H1 (cell line): Measurements from ENCODE around the gene HOXB6. TPM values are rescaled to one million over a fixed set of nuclear protein-coding genes. Genes with fewer than 3 reads are reported as not detected.
A peak's percentile ranks its signal among the peaks of the same experiment; 100 is the strongest.

ENCODE experiments used
- CTCF ChIA-PET: fragments of 300-600 bp; sonication (Branson Sonifier 250); formaldehyde crosslinking; loops from one replicate; lab custom pipeline; 2021; ENCODE audit not compliant: partially characterized antibody; lab: Charles Lee
- POLR2A ChIA-PET: fragments of 300-600 bp; sonication (Branson Sonifier 250); formaldehyde crosslinking; loops from one replicate; lab custom pipeline; 2021; ENCODE audit warnings: inconsistent platforms; ENCODE audit not compliant: partially characterized antibody; lab: Charles Lee
- DNase-seq, 2 experiments: peaks; one replicate each; pipeline versions ENCODE4 v3.0.0 to v3.0.0-alpha.2; 2010 to 2022; ENCODE audit warnings: low spot score in 2 of 2, low read depth in 1 of 2, mixed read lengths in 1 of 2
- FAIRE-seq: peaks from 2 replicates; lab custom pipeline; 2011; peaks lifted over from hg19 to GRCh38; lab: Jason Lieb, UNC
- H2AFZ ChIP-seq: 2 replicates; pipeline ENCODE4 v1.8.1; 2012; ENCODE audit warnings: low read length, inconsistent platforms
- H2AK5ac ChIP-seq: 2 replicates; pipeline ENCODE4 v1.6.1; 2013; ENCODE audit warnings: low read depth, low read length
- H2BK120ac ChIP-seq: replicated peaks from 2 replicates; pipeline ENCODE3; 2013; ENCODE audit warnings: low read depth, low read length, inconsistent platforms
- H2BK12ac ChIP-seq: 2 replicates; pipeline ENCODE4 v1.6.1; 2013; ENCODE audit warnings: low read depth, low read length
- H2BK15ac ChIP-seq: 2 replicates; pipeline ENCODE4 v1.6.1; 2013; ENCODE audit warnings: low read length
- H2BK20ac ChIP-seq: 2 replicates; pipeline ENCODE4 v1.6.1; 2013; ENCODE audit warnings: low read length
- H2BK5ac ChIP-seq: 2 replicates; pipeline ENCODE4 v1.6.1; 2013; ENCODE audit warnings: low read depth, low read length
- H3K14ac ChIP-seq: 2 replicates; pipeline ENCODE4 v1.6.1; 2013; ENCODE audit warnings: inconsistent platforms; ENCODE audit not compliant: insufficient read length
- H3K18ac ChIP-seq: 2 replicates; pipeline ENCODE4 v1.6.1; 2013; ENCODE audit warnings: low read length; ENCODE audit errors: extremely low read depth
- H3K23ac ChIP-seq: 2 replicates; pipeline ENCODE4 v1.6.1; 2013; ENCODE audit warnings: inconsistent platforms; ENCODE audit not compliant: insufficient read length
- H3K23me2 ChIP-seq: 2 replicates; pipeline ENCODE4 v1.6.1; 2013; ENCODE audit warnings: low read depth, low read length
- H3K27ac ChIP-seq: 2 replicates; pipeline ENCODE4 v1.6.1; 2011; ENCODE audit warnings: low read depth, low read length, inconsistent platforms
- H3K27me3 ChIP-seq, 4 experiments: replicated peaks in 1 of 4; 1 replicate in 1 of 4; 2 replicates in 3 of 4; pipeline versions ENCODE4 v1.6.1 to v1.8.1; 2011 to 2013; ENCODE audit warnings: low read length in 3 of 4, mild to moderate bottlenecking in 3 of 4, inconsistent platforms in 2 of 4, mixed read lengths in 2 of 4, moderate library complexity in 1 of 4; ENCODE audit not compliant: control insufficient read depth in 3 of 4, insufficient read depth in 3 of 4; ENCODE audit errors: extremely low read depth in 1 of 4
- H3K36me3 ChIP-seq, 4 experiments: 2 replicates each; pipeline versions ENCODE4 v1.6.1 to v1.8.1; 2011 to 2013; ENCODE audit warnings: mild to moderate bottlenecking in 4 of 4, low read length in 3 of 4, moderate library complexity in 2 of 4, control low read depth in 1 of 4, inconsistent platforms in 1 of 4; ENCODE audit not compliant: insufficient read depth in 4 of 4, control insufficient read depth in 2 of 4
- H3K4ac ChIP-seq: replicated peaks from 2 replicates; pipeline ENCODE3; 2013; ENCODE audit warnings: low read length, low read depth, mixed read lengths, inconsistent platforms; ENCODE audit not compliant: insufficient read length
- H3K4me1 ChIP-seq, 4 experiments: replicated peaks in 1 of 4; 1 replicate in 1 of 4; 2 replicates in 3 of 4; pipeline versions ENCODE4 v1.6.1 to v1.8.1; 2011 to 2013; ENCODE audit warnings: low read length in 3 of 4, inconsistent platforms in 2 of 4, mixed read lengths in 1 of 4; ENCODE audit not compliant: insufficient read depth in 4 of 4, control insufficient read depth in 3 of 4
- H3K4me2 ChIP-seq, 2 experiments: 2 replicates each; pipeline versions ENCODE4 v1.6.1 to v1.8.1; 2011 to 2013; ENCODE audit warnings: low read depth in 2 of 2, low read length in 2 of 2, control low read depth in 1 of 2, inconsistent platforms in 1 of 2, mild to moderate bottlenecking in 1 of 2; ENCODE audit not compliant: insufficient read depth in 1 of 2
- H3K4me3 ChIP-seq, 4 experiments: fragments of 200-600, 300-600 bp in 1 of 4; sonication (generic), shearing (Covaris generic), sonication (Bioruptor Twin) in 1 of 4; 2 replicates each; pipeline versions ENCODE4 v1.5.1 to v1.8.1; 2011 to 2016; ENCODE audit warnings: low read length in 4 of 4, low read depth in 3 of 4, control low read depth in 2 of 4, inconsistent platforms in 2 of 4, mild to moderate bottlenecking in 2 of 4, mixed read lengths in 1 of 4, moderate library complexity in 1 of 4; ENCODE audit not compliant: insufficient read depth in 2 of 4; ENCODE audit errors: extremely low read depth in 1 of 4
- H3K56ac ChIP-seq: replicated peaks from 2 replicates; pipeline ENCODE3; 2013; ENCODE audit warnings: low read depth, mild to moderate bottlenecking, mixed read lengths, low read length, inconsistent platforms; ENCODE audit not compliant: insufficient read length
- H3K79me1 ChIP-seq: 2 replicates; pipeline ENCODE4 v1.6.1; 2013; ENCODE audit warnings: low read depth, low read length, control low read depth
- H3K79me2 ChIP-seq, 2 experiments: 2 replicates each; pipeline versions ENCODE4 v1.6.1 to v1.8.1; 2012 to 2013; ENCODE audit warnings: low read length in 2 of 2, mild to moderate bottlenecking in 2 of 2, inconsistent platforms in 1 of 2; ENCODE audit not compliant: insufficient read depth in 2 of 2, control insufficient read depth in 1 of 2
- H3K9ac ChIP-seq, 4 experiments: replicated peaks in 1 of 4; 1 replicate in 1 of 4; 2 replicates in 3 of 4; pipeline versions ENCODE4 v1.6.1 to v1.8.1; 2011 to 2013; ENCODE audit warnings: low read depth in 3 of 4, low read length in 3 of 4, control low read depth in 2 of 4, mild to moderate bottlenecking in 2 of 4, moderate library complexity in 2 of 4, inconsistent platforms in 1 of 4; ENCODE audit errors: extremely low read depth in 1 of 4
- H3K9me3 ChIP-seq, 2 experiments: 2 replicates each; pipeline versions ENCODE4 v1.6.1 to v1.8.1; 2012 to 2013; ENCODE audit warnings: mild to moderate bottlenecking in 2 of 2, moderate library complexity in 2 of 2, control low read depth in 1 of 2, inconsistent platforms in 1 of 2, low read depth in 1 of 2, low read length in 1 of 2, mixed read lengths in 1 of 2; ENCODE audit not compliant: insufficient read depth in 2 of 2
- H4K20me1 ChIP-seq, 2 experiments: replicated peaks in 1 of 2; 2 replicates each; pipeline versions ENCODE3 to v1.8.1; 2011 to 2013; ENCODE audit warnings: inconsistent platforms in 2 of 2, low read length in 2 of 2, mild to moderate bottlenecking in 1 of 2; ENCODE audit not compliant: insufficient read depth in 2 of 2, control insufficient read depth in 1 of 2
- H4K5ac ChIP-seq: 2 replicates; pipeline ENCODE4 v1.6.1; 2013; ENCODE audit warnings: low read length, low read depth, mixed read lengths, inconsistent platforms; ENCODE audit not compliant: insufficient read length
- H4K8ac ChIP-seq: 2 replicates; pipeline ENCODE4 v1.8.0; 2013; ENCODE audit warnings: mild to moderate bottlenecking, moderate library complexity, low read length, inconsistent platforms; ENCODE audit not compliant: insufficient read depth; ENCODE audit errors: extremely low read depth
- H4K91ac ChIP-seq: replicated peaks from 2 replicates; pipeline ENCODE3; 2013; ENCODE audit warnings: low read length, mixed read lengths, inconsistent platforms; ENCODE audit not compliant: insufficient read length
- ATF3 ChIP-seq: IDR thresholded peaks from 2 replicates; pipeline ENCODE4 v1.6.1; 2011; ENCODE audit warnings: low read depth, mild to moderate bottlenecking, low read length; ENCODE audit not compliant: insufficient read depth
- BACH1 ChIP-seq: IDR thresholded peaks from 2 replicates; pipeline ENCODE4 v1.6.1; 2012; ENCODE audit warnings: low read length, improper control_type of control experiment
- CTBP2 ChIP-seq: IDR thresholded peaks from 2 replicates; pipeline ENCODE4 v1.7.0; 2011; ENCODE audit warnings: borderline replicate concordance, mild to moderate bottlenecking, moderate library complexity, mixed read lengths, low read length; ENCODE audit not compliant: insufficient read depth, insufficient read length
- EZH2 ChIP-seq: fragments of 200-600 bp; sonication (generic); IDR thresholded peaks from 2 replicates; pipeline ENCODE4 v1.7.1; 2012; ENCODE audit warnings: low read depth, mild to moderate bottlenecking, moderate library complexity, low read length, inconsistent platforms; ENCODE audit not compliant: severe bottlenecking
- RFX5 ChIP-seq: IDR thresholded peaks from 2 replicates; pipeline ENCODE4 v1.6.1; 2011; ENCODE audit warnings: low read depth, low read length, improper control_type of control experiment, borderline replicate concordance
- RNF2 ChIP-seq: fragments of 200-900, 300-1000 bp; sonication (generic); IDR thresholded peaks from 2 replicates; pipeline ENCODE4 v1.7.1; 2016; ENCODE audit warnings: borderline replicate concordance, low read depth, mild to moderate bottlenecking, antibody characterized with exemption, low read length; ENCODE audit not compliant: poor library complexity, severe bottlenecking; ENCODE audit errors: missing control alignments
- SUZ12 ChIP-seq: fragments of 200-600 bp; sonication (generic); IDR thresholded peaks from 2 replicates; pipeline ENCODE4 v1.6.1; 2012; ENCODE audit warnings: mild to moderate bottlenecking, inconsistent platforms, low read length, moderate library complexity, mixed read lengths
- WGBS, 2 experiments: shearing (Covaris generic) in 1 of 2; methylation state at CpG; one replicate each; pipeline versions ENCODE4 v1.1.6 to v1.1.7; 2013 to 2015; ENCODE audit warnings: low lambda C conversion rate in 2 of 2, mixed read lengths in 2 of 2, inconsistent platforms in 1 of 2, low coverage in 1 of 2, missing lambda C conversion rate in 1 of 2; ENCODE audit not compliant: insufficient replicate concordance in 2 of 2, insufficient coverage in 1 of 2, insufficient read length in 1 of 2; ENCODE audit errors: extremely low coverage in 1 of 2, missing lambda C conversion rate in 1 of 2; 5-methylcytosine and 5-hydroxymethylcytosine counted together
- polyA plus RNA-seq, 7 experiments: library from polyadenylated mRNA; depleted of rRNA in 3 of 7; stranded (reverse) in 5 of 7; unstranded in 2 of 7; fragments of >200 nt in 5 of 7; fragments of 200-250 nt in 2 of 7; gene quantifications; 1 replicate in 5 of 7; 2 replicates in 1 of 7; 4 replicates in 1 of 7; pipeline versions ENCODE4 v1.2.1 to v1.2.3, GENCODE V29; 2011 to 2013; ENCODE audit warnings: missing spikeins in 2 of 7, mixed read lengths in 2 of 7
- total RNA-seq: library from RNA; stranded (reverse); fragmentation: NEBNext Ultra II Directional; extraction: Animal tissue kit (Norgen Biotek cat#: 25700); gene quantifications from 2 replicates; pipeline ENCODE4 v1.2.1, GENCODE V29; 2021

Gene HOXB6
- total and polyA plus RNA-seq, 2 of the 8 experiments (the other 6 are each of a cell fraction or from before 2014, with no cell fraction given), result not detected

- Histone ChIP-seq H4K20me1 (peaks cover 19 to 37% of the 10 kb centered on the region in 2 experiments), H2BK20ac (no peak overlapping the region), H3K4me2 (peak overlapping the region; percentile 40 to 48), H2BK120ac (no peak overlapping the region), H3K27me3 (peaks cover 99 to 100% (median 100%) of the 10 kb centered on the region in 4 experiments)
- CTCF ChIA-PET, result interaction anchor here (1.1 to 1.5 kb wide), 3 partner anchors 9 to 16 kb away, joined by 3 to 5 read pairs (median 4); no protein-coding TSS in a partner anchor
- no peak for DNase-seq
- peak; percentile 96 for TF ChIP-seq SUZ12
- TF ChIP-seq CTBP2, result peak; percentile 89
- no peak for TF ChIP-seq BACH1
- TF ChIP-seq RNF2, result peak; percentile 97
- no peak for TF ChIP-seq ATF3
- TF ChIP-seq EZH2, result peak; percentile 89
- TF ChIP-seq RFX5, result no peak
- TF ChIP-seq, all 59 proteins: peak for 4
- no peaks in the 10 kb centered on the region for H3K23me2 ChIP-seq
- H3K27ac ChIP-seq, result no peak overlapping the region
- no peaks in the 10 kb centered on the region for H3K9me3 ChIP-seq
- no peaks in the 10 kb centered on the region for H3K79me1 ChIP-seq
- peaks cover 0 to 12% (median 0%) of the 10 kb centered on the region in 4 experiments; a peak in 1 of 8 replicates for H3K36me3 ChIP-seq
- H2BK12ac ChIP-seq, result no peak overlapping the region
- H2BK15ac ChIP-seq, result peak overlapping the region; percentile 29; the same call in 1 of the 2 replicates
- no peak overlapping the region for H3K23ac ChIP-seq
- H4K91ac ChIP-seq, result no peak overlapping the region
- H3K56ac ChIP-seq, result no peak overlapping the region
- no peak overlapping the region; the same call in 1 of the 2 replicates for H4K8ac ChIP-seq
- no peak overlapping the region for H2BK5ac ChIP-seq
- no peak overlapping the region for H3K14ac ChIP-seq
- H4K5ac ChIP-seq, result no peak overlapping the region
- H3K4me1 ChIP-seq, result peaks cover 0 to 13% (median 4%) of the 10 kb centered on the region in 4 experiments; a peak in 5 of 7 replicates
- H3K4ac ChIP-seq, result no peak overlapping the region
- H3K4me3 ChIP-seq, result peak overlapping the region in 1 of 4 experiments; percentile 28; a peak in 1 of 8 replicates
- no peak overlapping the region for H2AK5ac ChIP-seq
- H3K18ac ChIP-seq, result no peak overlapping the region; the same call in 1 of the 2 replicates
- H3K79me2 ChIP-seq, result no peaks in the 10 kb centered on the region
- FAIRE-seq, result no peak
- no peak overlapping the region for H2AFZ ChIP-seq
- no peak overlapping the region for H3K9ac ChIP-seq
- 9% methylated on average over 39 of the region's 43 CpGs; no CpG with 5 or more reads in 1 of the 2 experiments for WGBS, 2 experiments
- POLR2A ChIA-PET, result no interaction called here
These were observed 25.9 kb downstream of the HOXB6 start for GRCh38 chr17:48578616-48579470.
